ENCODE results near the gene ITGB2.

DNA sequence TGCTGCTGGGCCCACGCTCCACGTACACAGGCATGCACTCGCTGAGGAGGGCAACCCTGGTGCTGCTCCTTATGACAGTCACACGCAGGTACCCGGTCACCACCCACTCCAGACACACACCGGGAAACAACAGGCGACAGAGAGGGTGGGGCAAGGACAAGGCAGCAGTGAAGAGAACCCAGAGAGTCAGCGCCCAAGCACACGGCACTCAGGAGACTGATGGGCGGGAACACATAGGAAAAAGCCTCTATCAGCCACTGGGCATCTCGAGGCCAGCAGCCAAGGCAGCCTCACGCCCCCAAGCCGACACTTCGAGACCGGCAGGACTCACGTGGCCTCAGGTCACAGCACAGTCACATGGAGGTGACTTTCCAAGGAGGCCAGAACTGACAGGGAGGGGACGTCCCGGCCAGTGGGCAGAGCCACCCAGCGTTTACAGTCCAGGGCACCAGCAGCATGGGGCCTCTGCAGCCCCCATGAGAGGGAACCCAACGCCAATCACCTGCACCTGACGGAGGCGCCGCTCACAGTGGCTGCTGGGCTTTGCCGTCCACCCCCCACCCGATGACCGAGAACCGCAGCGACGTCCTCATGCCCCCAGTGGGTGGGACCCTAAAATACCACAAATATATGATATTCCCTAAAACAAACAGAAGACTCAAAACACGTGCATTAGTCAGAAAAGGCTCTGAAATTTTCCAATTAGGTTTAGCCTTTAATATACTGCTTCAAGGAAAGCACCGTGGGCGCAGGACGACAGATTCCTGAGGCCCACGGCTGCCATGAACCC lies 66.9 kb downstream of the ITGB2 start:
- TF ChIP-seq, protein P1, sequence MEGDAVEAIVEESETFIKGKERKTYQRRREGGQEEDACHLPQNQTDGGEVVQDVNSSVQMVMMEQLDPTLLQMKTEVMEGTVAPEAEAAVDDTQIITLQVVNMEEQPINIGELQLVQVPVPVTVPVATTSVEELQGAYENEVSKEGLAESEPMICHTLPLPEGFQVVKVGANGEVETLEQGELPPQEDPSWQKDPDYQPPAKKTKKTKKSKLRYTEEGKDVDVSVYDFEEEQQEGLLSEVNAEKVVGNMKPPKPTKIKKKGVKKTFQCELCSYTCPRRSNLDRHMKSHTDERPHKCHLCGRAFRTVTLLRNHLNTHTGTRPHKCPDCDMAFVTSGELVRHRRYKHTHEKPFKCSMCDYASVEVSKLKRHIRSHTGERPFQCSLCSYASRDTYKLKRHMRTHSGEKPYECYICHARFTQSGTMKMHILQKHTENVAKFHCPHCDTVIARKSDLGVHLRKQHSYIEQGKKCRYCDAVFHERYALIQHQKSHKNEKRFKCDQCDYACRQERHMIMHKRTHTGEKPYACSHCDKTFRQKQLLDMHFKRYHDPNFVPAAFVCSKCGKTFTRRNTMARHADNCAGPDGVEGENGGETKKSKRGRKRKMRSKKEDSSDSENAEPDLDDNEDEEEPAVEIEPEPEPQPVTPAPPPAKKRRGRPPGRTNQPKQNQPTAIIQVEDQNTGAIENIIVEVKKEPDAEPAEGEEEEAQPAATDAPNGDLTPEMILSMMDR (conservative IDR thresholded peaks at IDR 0.05; ENCODE audit: low read depth, low read length): no peak
- TF ChIP-seq EZH2 (IDR thresholded peaks at IDR 0.05; ENCODE audit: low read length, unreplicated experiment): no peak
- TF ChIP-seq EZH2phosphoT487 (IDR thresholded peaks at IDR 0.05; ENCODE audit: borderline replicate concordance, low read length): no peak
